COLO668 (cell line): ENCODE results near the gene POLD4.
"Not testable (repeated sequence)": the region's sequence is repeated elsewhere in the genome, so short reads cannot be mapped to it uniquely, and the experiment has no call there.

Experiments used
- DNase-seq: peaks from one replicate; lab custom pipeline; 2025; ENCODE audit not compliant: unreplicated experiment; lab: John Stamatoyannopoulos, UW

The POLD4 gene

GRCh38 chr11:67354075-67355022 lies 1.0 kb upstream of the POLD4 start:
- DNase-seq, result peak; percentile 31

GRCh38 chr11:67352546-67353316 lies 615 bp downstream of the POLD4 start:
- peak; percentile 77 for DNase-seq

GRCh38 chr11:67351275-67352005 lies 1.9 kb downstream of the POLD4 start:
- DNase-seq, result peak; percentile 64

- no peak for DNase-seq
These were observed 3.3 kb downstream of the POLD4 start for GRCh38 chr11:67349928-67350465.

- DNase-seq, result no peak
These were observed 3.9 kb downstream of the POLD4 start for GRCh38 chr11:67349457-67349856.

GRCh38 chr11:67349036-67349435 lies 4.3 kb downstream of the POLD4 start:
- no peak for DNase-seq

- no peak for DNase-seq
These were observed 5.2 kb downstream of the POLD4 start for GRCh38 chr11:67347964-67348749.

GRCh38 chr11:67345920-67346819 lies 7.2 kb downstream of the POLD4 start:
- peak; percentile 9 for DNase-seq

GRCh38 chr11:67345247-67345919 lies 8.0 kb downstream of the POLD4 start:
- DNase-seq, result no peak

- no peak for DNase-seq
These were observed 9.1 kb downstream of the POLD4 start for GRCh38 chr11:67344264-67344663.

GRCh38 chr11:67337257-67337656 lies 16.1 kb downstream of the POLD4 start:
- DNase-seq, result no peak

GRCh38 chr11:67332081-67332691 lies 21.2 kb downstream of the POLD4 start:
- DNase-seq, result no peak

- no peak for DNase-seq
These were observed 29.8 kb downstream of the POLD4 start for GRCh38 chr11:67323526-67323925.

- DNase-seq, result no peak
These were observed 31.3 kb downstream of the POLD4 start for GRCh38 chr11:67322049-67322448.

- no peak for DNase-seq
These were observed 32.0 kb downstream of the POLD4 start for GRCh38 chr11:67321313-67321871.

GRCh38 chr11:67320691-67321090 lies 32.7 kb downstream of the POLD4 start:
- no peak for DNase-seq

- DNase-seq, result no peak
These were observed 33.3 kb downstream of the POLD4 start for GRCh38 chr11:67320011-67320410.

- DNase-seq, result not testable (repeated sequence)
These were observed 34.5 kb downstream of the POLD4 start for GRCh38 chr11:67318876-67319275.
